ENCODE results near the gene RALGAPA2.

GRCh38 chr20:20432618-20433286, 279.7 kb downstream of the RALGAPA2 start:
- TF ChIP-seq POLR2AphosphoS5 (IDR thresholded peaks at IDR 0.05; ENCODE audit: low read depth) (no peak), CTCF (conservative IDR thresholded peaks at IDR 0.05; ENCODE audit: low read depth in 2 of 2) (no peak), EZH2 (IDR thresholded peaks at IDR 0.05; ENCODE audit: low read depth, unreplicated experiment) (no peak)
